ENCODE data around the gene TRIML2.

TRIML2 gene

DNA sequence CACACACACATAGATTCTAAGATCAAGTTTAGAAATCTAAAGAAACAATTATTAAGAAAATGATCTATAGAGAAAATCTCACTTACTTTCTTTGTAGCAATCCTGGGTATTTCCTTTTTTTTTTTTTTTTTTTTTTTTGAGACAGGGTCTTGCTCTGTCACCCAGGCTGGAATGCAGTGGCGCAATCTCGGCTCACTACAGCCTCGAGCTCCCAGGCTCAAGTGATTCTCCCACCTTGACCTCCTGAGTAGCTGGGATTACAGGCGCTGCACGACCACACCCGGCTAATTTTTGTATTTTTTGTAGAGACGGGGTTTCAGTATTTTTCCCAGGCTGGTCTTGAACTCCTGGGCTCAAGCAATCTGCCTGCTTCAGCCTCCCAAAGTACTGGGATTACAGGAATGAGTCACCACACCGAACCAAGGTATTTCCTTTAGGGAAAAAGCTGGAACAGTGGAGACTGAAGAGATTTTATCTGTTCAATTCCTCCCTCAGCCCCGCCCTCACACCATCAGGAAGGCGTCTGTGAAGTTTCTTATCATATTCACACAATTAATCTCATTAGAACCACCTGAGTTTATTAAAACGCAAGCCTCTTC is at the start of gene TRIML2:
TSS of gene TRIML2 (minus strand) at position 447 of the 599 bp plus-strand sequence. CDS start 4,235 bp downstream, outside the sequence.
- in situ Hi-C loops (cut with MboI; ENCODE audit: low sequenced_read_pairs) = no loop called here

GRCh38 chr4:188158336-188158735 is 48.9 kb upstream of the TRIML2 start:
- in situ Hi-C loops (cut with MboI; ENCODE audit: low sequenced_read_pairs) = no loop called here

DNA sequence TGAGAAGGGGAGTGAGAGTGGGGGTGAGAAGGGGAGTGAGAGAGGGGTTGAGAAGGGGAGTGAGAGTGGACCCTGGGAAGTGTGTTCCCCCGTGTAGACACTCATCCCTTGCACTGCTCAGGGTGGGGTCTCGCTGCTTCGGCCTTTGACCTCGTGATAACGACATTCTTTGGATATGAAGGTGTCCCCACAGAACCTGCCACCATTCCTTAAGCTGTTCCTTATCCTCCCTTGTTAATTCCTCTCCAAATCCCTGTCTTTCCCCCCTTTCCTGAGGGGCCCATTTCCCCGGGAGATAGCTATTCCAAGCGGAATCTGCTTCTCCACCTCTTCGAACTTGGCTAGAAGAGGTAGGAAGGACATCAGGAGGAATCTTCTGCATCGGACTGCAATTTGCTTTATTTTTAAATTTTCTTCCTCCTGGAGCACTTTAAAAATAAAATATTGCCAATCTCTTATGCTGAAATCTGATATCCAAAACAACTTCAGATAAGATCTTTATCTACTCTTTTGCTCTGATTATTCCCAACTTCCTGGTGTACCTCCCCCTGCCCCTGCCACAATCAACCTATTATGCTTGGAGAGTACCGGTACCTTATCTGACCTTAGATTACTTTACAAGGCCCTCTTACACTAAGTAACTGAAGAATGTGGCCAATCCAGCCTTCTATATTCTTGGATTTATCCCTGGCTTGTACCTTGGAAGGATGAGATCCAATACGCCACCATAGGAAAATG is 45.4 kb upstream of the TRIML2 start:
- in situ Hi-C loops (cut with MboI; ENCODE audit: low sequenced_read_pairs) = no loop called here

GRCh38 chr4:188147776-188148175 is 38.4 kb upstream of the TRIML2 start:
- in situ Hi-C loops (cut with MboI; ENCODE audit: low sequenced_read_pairs) = no loop called here

DNA sequence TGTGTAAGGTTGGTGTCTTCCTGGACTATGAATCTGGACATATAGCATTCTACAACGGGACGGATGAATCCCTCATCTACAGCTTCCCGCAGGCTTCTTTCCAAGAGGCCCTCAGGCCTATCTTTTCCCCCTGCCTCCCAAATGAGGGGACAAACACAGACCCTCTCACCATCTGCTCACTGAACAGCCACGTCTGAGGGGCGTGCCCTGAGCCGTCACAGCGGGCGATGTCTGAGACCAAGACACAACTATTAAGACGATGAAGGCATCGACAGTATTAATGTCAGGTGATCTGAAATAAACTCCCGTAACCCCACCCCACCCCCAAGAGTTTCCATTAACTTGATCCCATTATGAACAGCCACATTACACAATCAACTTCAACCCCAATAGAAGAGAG is 37.8 kb upstream of the TRIML2 start:
- in situ Hi-C loops (cut with MboI; ENCODE audit: low sequenced_read_pairs) = no loop called here

DNA sequence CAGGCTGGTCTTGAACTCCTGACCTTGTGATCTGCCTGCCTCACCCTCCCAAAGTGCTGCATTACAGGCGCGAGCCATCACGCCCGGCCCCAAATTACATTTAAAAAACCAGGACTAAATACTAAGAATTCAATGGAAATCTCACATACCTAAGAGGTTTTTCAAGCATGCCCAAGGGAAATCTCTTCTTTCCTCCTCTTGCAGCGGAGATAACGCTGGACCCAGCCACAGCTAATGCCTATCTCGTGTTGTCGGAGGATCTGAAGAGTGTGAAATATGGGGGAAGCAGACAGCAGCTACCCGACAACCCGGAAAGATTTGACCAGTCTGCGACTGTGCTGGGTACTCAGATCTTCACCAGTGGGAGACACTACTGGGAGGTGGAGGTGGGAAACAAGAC is 37.2 kb upstream of the TRIML2 start:
- in situ Hi-C loops (cut with MboI; ENCODE audit: low sequenced_read_pairs) = no loop called here

GRCh38 chr4:188145601-188146000 is 36.2 kb upstream of the TRIML2 start:
- in situ Hi-C loops (cut with MboI; ENCODE audit: low sequenced_read_pairs) = no loop called here

DNA sequence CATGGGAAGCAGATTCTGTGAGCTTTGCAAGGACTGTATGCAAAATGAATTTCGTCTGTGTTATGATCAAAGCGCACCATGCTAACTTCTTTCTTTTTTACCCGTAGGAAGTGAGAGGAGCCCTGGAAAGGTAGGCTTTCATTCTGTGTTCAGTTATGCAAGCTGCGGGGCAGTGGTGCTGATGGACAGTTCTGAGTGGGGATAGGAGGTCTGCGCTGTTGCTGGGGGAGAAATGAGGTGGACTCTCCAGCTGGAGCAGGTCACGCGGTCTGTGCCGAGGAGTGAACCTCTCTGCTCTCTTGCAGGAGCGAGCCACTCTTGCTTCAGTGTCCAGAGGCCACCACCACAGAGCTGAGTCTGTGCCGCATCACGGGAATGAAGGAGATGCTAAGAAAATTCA is 34.3 kb upstream of the TRIML2 start:
- in situ Hi-C loops (cut with MboI; ENCODE audit: low sequenced_read_pairs) = no loop called here

- in situ Hi-C loops (cut with MboI; ENCODE audit: low sequenced_read_pairs) = no loop called here
Observed at GRCh38 chr4:188139671-188140070, 30.3 kb upstream of the TRIML2 start.

- in situ Hi-C loops (cut with MboI; ENCODE audit: low sequenced_read_pairs) = no loop called here
Observed at GRCh38 chr4:188139141-188139540, 29.7 kb upstream of the TRIML2 start, which contains the start of gene TRIML1. Gene TRIML1, plus strand, starts transcription at chr4:188139441. Its CDS starts 118 bp downstream, at chr4:188139559.

DNA sequence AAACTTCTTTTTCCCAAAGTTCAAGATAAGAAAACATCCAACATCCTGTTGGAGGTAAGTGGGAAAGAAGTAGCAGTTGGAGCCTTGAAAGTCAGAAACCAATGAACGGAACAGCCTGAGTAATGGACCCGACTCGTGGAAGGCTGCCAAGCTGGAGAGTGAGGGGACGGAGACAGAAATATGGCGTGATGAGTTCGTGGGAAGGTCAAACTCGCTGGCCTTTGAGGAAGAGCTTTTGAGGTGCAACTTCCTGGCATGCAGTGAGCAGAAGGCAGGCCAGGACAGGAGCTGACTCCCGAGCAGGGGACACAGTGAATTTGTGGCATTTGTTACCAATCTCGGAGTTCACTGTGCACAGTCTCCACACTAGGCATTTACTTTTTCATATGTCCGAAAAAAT is 28.8 kb upstream of the TRIML2 start:
- in situ Hi-C loops (cut with MboI; ENCODE audit: low sequenced_read_pairs) = no loop called here

DNA sequence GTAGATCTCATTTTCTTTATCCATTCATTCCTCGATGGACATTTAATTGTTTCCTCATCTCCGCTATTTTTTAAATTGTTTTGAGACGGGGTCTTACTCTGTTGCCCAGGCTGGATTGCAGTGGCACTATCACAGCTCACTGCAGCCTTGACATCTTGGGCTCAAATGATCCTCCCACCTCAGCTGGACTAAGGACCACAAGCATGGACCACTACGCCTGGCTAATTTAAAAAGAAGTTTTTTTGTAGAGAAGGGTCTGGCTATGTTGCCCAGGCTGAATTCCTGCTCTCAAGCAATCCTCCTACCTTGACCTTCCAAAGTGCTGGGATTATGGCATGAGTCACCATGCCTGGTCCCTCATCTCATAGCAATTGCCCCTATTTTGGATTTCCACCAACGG is 22.8 kb upstream of the TRIML2 start:
- in situ Hi-C loops (cut with MboI; ENCODE audit: low sequenced_read_pairs) = no loop called here

GRCh38 chr4:188130355-188130754 is 21.0 kb upstream of the TRIML2 start:
- in situ Hi-C loops (cut with MboI; ENCODE audit: low sequenced_read_pairs) = no loop called here

GRCh38 chr4:188127214-188127874 is 17.9 kb upstream of the TRIML2 start:
- in situ Hi-C loops (cut with MboI; ENCODE audit: low sequenced_read_pairs) = no loop called here

DNA sequence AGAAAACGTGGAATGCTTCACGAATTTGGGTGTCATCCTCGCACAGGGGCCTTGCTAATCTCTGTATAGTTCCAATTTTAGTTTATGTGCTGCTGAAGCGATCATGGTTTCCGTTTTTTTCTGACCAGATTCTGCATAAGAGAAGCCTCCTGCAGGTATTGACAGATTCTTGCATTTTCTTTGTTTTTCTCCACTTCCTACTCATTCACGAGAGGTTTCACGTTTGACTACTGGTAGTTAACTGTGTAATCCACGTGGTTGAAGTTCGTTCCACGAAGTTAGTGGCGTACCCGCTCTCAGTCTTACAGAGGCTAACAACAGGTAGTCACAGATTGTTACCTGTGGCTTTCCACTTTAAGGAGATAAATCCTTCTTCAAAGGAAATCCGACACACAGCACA is 12.1 kb upstream of the TRIML2 start:
- in situ Hi-C loops (cut with MboI; ENCODE audit: low sequenced_read_pairs) = no loop called here

DNA sequence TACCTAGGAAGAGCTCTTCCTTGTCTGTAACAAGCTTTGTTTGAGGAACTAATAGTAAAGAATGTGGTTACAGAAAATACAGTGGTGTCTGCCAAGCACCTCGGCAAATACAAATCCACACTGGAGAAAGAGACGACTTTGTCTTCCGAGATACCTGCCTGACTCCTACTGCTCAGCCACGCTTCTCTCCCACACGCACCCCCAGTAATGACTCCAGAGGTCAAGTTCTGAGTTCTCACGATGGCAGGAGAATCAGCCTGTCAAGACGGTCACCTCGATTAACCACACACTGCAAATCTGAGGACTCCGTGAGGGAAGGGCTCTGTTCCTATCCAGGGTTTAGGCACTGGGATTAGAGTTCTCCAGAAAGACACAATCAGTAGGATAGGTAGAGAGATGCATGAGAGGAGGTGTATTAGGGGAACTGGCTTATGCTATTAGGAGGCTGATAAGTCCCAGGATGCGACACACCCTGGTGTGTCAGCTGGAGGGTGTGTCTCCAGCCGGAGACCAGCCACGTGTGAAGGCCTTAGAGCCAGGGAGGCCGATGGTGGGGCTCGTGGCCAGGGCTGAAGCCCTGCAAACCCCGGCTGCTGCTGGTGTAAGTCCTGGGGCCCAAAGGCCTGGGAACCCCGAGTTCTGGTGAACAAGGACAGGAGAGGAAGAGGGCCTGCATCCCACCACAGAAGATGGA is 8.4 kb upstream of the TRIML2 start:
- in situ Hi-C loops (cut with MboI; ENCODE audit: low sequenced_read_pairs) = no loop called here

GRCh38 chr4:188113156-188113555 is 3.8 kb upstream of the TRIML2 start:
- in situ Hi-C loops (cut with MboI; ENCODE audit: low sequenced_read_pairs) = no loop called here

GRCh38 chr4:188111955-188112354 is 2.6 kb upstream of the TRIML2 start:
- in situ Hi-C loops (cut with MboI; ENCODE audit: low sequenced_read_pairs) = no loop called here

GRCh38 chr4:188110741-188111471 is 1.5 kb upstream of the TRIML2 start:
- in situ Hi-C loops (cut with MboI; ENCODE audit: low sequenced_read_pairs) = no loop called here

- in situ Hi-C loops (cut with MboI; ENCODE audit: low sequenced_read_pairs) = no loop called here
Observed at GRCh38 chr4:188110036-188110435, 633 bp upstream of the TRIML2 start.
